Smooth muscle cell (in vitro differentiated cells): ENCODE results near the gene MAPK13. TPM values are rescaled to one million over a fixed set of nuclear protein-coding genes. Genes with fewer than 3 reads are reported as not detected.

Experiments
- DNase-seq: peaks from one replicate; lab custom pipeline; 2025; ENCODE audit not compliant: unreplicated experiment; lab: John Stamatoyannopoulos, UW
- H2AFZ ChIP-seq: fragments of 200-600 bp; sonication (generic); 2 replicates; pipeline ENCODE4 v1.6.0; 2016; ENCODE audit warnings: antibody characterized with exemption, low read depth, mild to moderate bottlenecking
- H3F3A ChIP-seq: fragments of 200-600 bp; sonication (generic); 2 replicates; pipeline ENCODE4 v1.6.0; 2017; ENCODE audit warnings: antibody characterized with exemption, low read depth
- H3K27ac ChIP-seq: fragments of 200-600 bp; sonication (generic); 2 replicates; pipeline ENCODE4 v1.5.1; 2016; ENCODE audit warnings: low read depth, mild to moderate bottlenecking
- H3K27me3 ChIP-seq: fragments of 200-600 bp; sonication (generic); 2 replicates; pipeline ENCODE4 v1.6.1; 2016; ENCODE audit warnings: low read depth, mild to moderate bottlenecking
- H3K36me3 ChIP-seq: fragments of 200-600 bp; sonication (generic); 2 replicates; pipeline ENCODE4 v1.5.1; 2016; ENCODE audit warnings: low read depth
- H3K4me1 ChIP-seq: fragments of 200-600 bp; sonication (generic); 2 replicates; pipeline ENCODE4 v1.5.1; 2016; ENCODE audit warnings: low read depth
- H3K4me2 ChIP-seq: fragments of 200-600 bp; sonication (generic); 2 replicates; pipeline ENCODE4 v1.6.0; 2016; ENCODE audit warnings: mild to moderate bottlenecking
- H3K4me3 ChIP-seq: fragments of 200-600 bp; sonication (generic); 2 replicates; pipeline ENCODE4 v1.5.1; 2016; ENCODE audit warnings: mild to moderate bottlenecking
- H3K79me2 ChIP-seq: fragments of 200-600 bp; sonication (generic); 2 replicates; pipeline ENCODE4 v1.6.0; 2016; ENCODE audit warnings: low read depth, mild to moderate bottlenecking
- H3K9ac ChIP-seq: fragments of 200-600 bp; sonication (generic); 2 replicates; pipeline ENCODE4 v1.6.0; 2016; ENCODE audit warnings: low read depth
- H3K9me3 ChIP-seq: fragments of 200-600 bp; sonication (generic); replicated peaks from 2 replicates; pipeline ENCODE4 v1.5.1; 2016; ENCODE audit warnings: low read depth
- H4K20me1 ChIP-seq: fragments of 200-600 bp; sonication (generic); 2 replicates; pipeline ENCODE4 v1.6.0; 2016; ENCODE audit warnings: low read depth
- CTCF ChIP-seq: fragments of 200-600 bp; sonication (generic); IDR thresholded peaks from 2 replicates; pipeline ENCODE4 v1.5.1; 2017; ENCODE audit warnings: borderline replicate concordance, mild to moderate bottlenecking, antibody characterized with exemption; ENCODE audit not compliant: insufficient read depth, poor library complexity, severe bottlenecking
- WGBS: methylation state at CpG from one replicate; pipeline ENCODE4 v1.1.7; 2016; ENCODE audit warnings: low lambda C conversion rate; 5-methylcytosine and 5-hydroxymethylcytosine counted together
- polyA plus RNA-seq: library from polyadenylated mRNA; unstranded; fragments of >200 nt; fragmentation: Nextera tagmentation; extraction: Ambion mirVana; gene quantifications from 2 replicates; pipeline ENCODE4 v1.2.1, GENCODE V29; 2016
- total RNA-seq: library from RNA; depleted of rRNA; stranded (reverse); fragments of >200 nt; gene quantifications from 2 replicates; pipeline ENCODE4 v1.2.3, GENCODE V29; 2014

Gene MAPK13
- total and polyA plus RNA-seq, 2 experiments from 2014 or later: 8.4 to 11.3 TPM

- no peak for TF ChIP-seq CTCF
- H3F3A ChIP-seq: peaks cover 9% of the 10 kb centered on the region
- H3K9me3 ChIP-seq: no peaks in the 10 kb centered on the region
- H2AFZ ChIP-seq: no peak overlapping the region
- no peak overlapping the region for H3K4me3 ChIP-seq
- no peaks in the 10 kb centered on the region for H3K36me3 ChIP-seq
- no peak overlapping the region for H3K9ac ChIP-seq
- no peaks in the 10 kb centered on the region for H3K79me2 ChIP-seq
- no peaks in the 10 kb centered on the region for H4K20me1 ChIP-seq
- no peak overlapping the region for H3K27ac ChIP-seq
- H3K4me2 ChIP-seq: no peak overlapping the region
- H3K4me1 ChIP-seq: peaks cover 12% of the 10 kb centered on the region
- no peaks in the 10 kb centered on the region for H3K27me3 ChIP-seq
- 94% methylated on average over 4 of the region's 4 CpGs for WGBS
- DNase-seq: no peak
These were observed 3.6 kb downstream of the MAPK13 start for GRCh38 chr6:36133912-36134311.

- no peak overlapping the region for H2AFZ ChIP-seq
- WGBS: 95% methylated on average over 13 of the region's 13 CpGs
- no peaks in the 10 kb centered on the region for H3K79me2 ChIP-seq
- H3K4me1 ChIP-seq: peaks cover 12% of the 10 kb centered on the region
- no peaks in the 10 kb centered on the region for H3K36me3 ChIP-seq
- no peak for DNase-seq
- H3K4me3 ChIP-seq: no peak overlapping the region
- no peaks in the 10 kb centered on the region for H3K9me3 ChIP-seq
- H3F3A ChIP-seq: peaks cover 9% of the 10 kb centered on the region
- H3K27ac ChIP-seq: no peak overlapping the region
- no peaks in the 10 kb centered on the region for H3K27me3 ChIP-seq
- no peak for TF ChIP-seq CTCF
- no peak overlapping the region for H3K9ac ChIP-seq
- no peaks in the 10 kb centered on the region for H4K20me1 ChIP-seq
- no peak overlapping the region for H3K4me2 ChIP-seq
These were observed 4.9 kb downstream of the MAPK13 start for GRCh38 chr6:36135053-36135731.

- no peak overlapping the region for H2AFZ ChIP-seq
- H3K4me3 ChIP-seq: no peak overlapping the region
- H3K79me2 ChIP-seq: no peaks in the 10 kb centered on the region
- no peaks in the 10 kb centered on the region for H4K20me1 ChIP-seq
- H3K36me3 ChIP-seq: no peaks in the 10 kb centered on the region
- H3K27ac ChIP-seq: no peak overlapping the region
- TF ChIP-seq CTCF: no peak
- no peak overlapping the region for H3K9ac ChIP-seq
- H3K4me1 ChIP-seq: peaks cover 7% of the 10 kb centered on the region
- no peaks in the 10 kb centered on the region for H3K9me3 ChIP-seq
- WGBS: 89% methylated on average over 2 of the region's 2 CpGs
- DNase-seq: no peak
- no peak overlapping the region for H3K4me2 ChIP-seq
- peaks cover 6% of the 10 kb centered on the region for H3F3A ChIP-seq
- H3K27me3 ChIP-seq: no peaks in the 10 kb centered on the region
These were observed 5.7 kb downstream of the MAPK13 start for GRCh38 chr6:36136034-36136433.

- Histone ChIP-seq H3K36me3 (no peaks in the 10 kb centered on the region), H3F3A (peaks cover under 1% of the 10 kb centered on the region), H3K9ac (no peak overlapping the region), H3K4me1 (peaks cover 2% of the 10 kb centered on the region), H4K20me1 (no peaks in the 10 kb centered on the region), H3K4me3 (no peak overlapping the region), H3K79me2 (no peaks in the 10 kb centered on the region), H3K27ac (no peak overlapping the region), H2AFZ (no peak overlapping the region), H3K4me2 (no peak overlapping the region), H3K9me3 (no peaks in the 10 kb centered on the region), H3K27me3 (no peaks in the 10 kb centered on the region)
- no peak for DNase-seq
- TF ChIP-seq CTCF: no peak
- 97% methylated on average over 12 of the region's 12 CpGs for WGBS
These were observed 6.2 kb downstream of the MAPK13 start for GRCh38 chr6:36136551-36136950.
